ENCODE measurements around the gene ACSS1. TPM values are rescaled to one million over a fixed set of nuclear protein-coding genes. Genes with fewer than 3 reads are reported as not detected.

The ACSS1 gene
- total and polyA plus RNA-seq, 2 of the 8 experiments (the other 6 are each of a cell fraction or from before 2014, with no cell fraction given) = 2.6 to 3.4 TPM

GRCh38 chr20:25009218-25010145 lies 48.5 kb downstream of the ACSS1 start (continued):
- TF ChIP-seq CTBP2 (IDR thresholded peaks at IDR 0.05; ENCODE audit: borderline replicate concordance, insufficient read depth, insufficient read length, low read length) (no peak), POLR2AphosphoS5 (IDR thresholded peaks at IDR 0.05; ENCODE audit: low read depth, low read length) (no peak), BRCA1 (IDR thresholded peaks at IDR 0.05; ENCODE audit: low read depth, low read length) (no peak), RBBP5 (IDR thresholded peaks at IDR 0.05; ENCODE audit: borderline replicate concordance, low read depth, low read length) (no peak), KDM4A (IDR thresholded peaks at IDR 0.05; ENCODE audit: low read depth, low read length, severe bottlenecking) (no peak)
